ENCODE data around the gene PDS5B. TPM values are rescaled to one million over a fixed set of nuclear protein-coding genes. Genes with fewer than 3 reads are reported as not detected.

Gene PDS5B
- total RNA-seq, 1 donor from 2014 or later, result 55.9 TPM

DNA sequence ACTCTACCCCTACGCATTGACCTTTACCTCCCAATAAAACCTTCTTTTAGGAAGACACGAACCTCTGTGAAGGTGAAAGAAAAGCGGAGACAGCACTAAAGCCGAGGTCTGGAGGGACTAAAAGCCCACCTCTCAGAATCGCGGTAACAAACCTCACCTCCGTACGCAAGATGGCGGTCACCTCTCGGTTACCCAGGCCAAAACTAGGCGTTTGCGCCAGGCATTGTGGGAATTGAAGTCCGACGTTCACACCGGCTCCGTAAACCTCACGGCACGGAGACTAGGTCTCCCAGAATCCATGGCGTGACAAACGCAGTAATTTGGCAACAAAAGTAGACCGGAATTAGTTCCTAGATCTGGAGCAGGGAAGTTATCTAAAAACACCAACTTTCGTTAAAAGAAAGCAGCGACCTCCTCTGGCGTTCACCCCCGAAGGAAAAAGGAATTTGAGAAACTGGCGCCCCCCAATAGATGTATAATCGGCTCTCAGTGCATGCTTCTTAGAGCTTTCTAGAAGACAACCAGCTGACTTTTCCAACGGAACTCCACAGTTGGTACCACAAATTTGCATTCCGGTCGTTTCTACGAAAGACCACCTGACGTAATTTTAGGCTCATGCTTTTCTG, 47.5 kb upstream of the PDS5B start, which contains the start of gene N4BP2L2:
Gene N4BP2L2 (minus strand): TSS at position 175 of the 626 bp plus-strand sequence. CDS start 1,768 bp downstream, outside the sequence.
- peak; percentile 96 for DNase-seq (ENCODE audit: low spot score)
- H3K4me2 ChIP-seq, result peak within 1 kb of the TSS; percentile 84
- H3K4me3 ChIP-seq, result peak within 1 kb of the TSS; percentile 85
- H3K27me3 ChIP-seq, result no peaks in the 10 kb centered on the region
- peaks cover 16% of the 10 kb centered on the region for H3F3A ChIP-seq (ENCODE audit: low read depth)
- peaks cover 13% of the 10 kb centered on the region for H3K9me3 Mint-ChIP-seq
- peaks cover 14% of the 10 kb centered on the region for H3K36me3 ChIP-seq
- H4K20me1 ChIP-seq (ENCODE audit: low read depth), result peaks cover 6% of the 10 kb centered on the region
- peak within 1 kb of the TSS; percentile 84 for H3K27ac ChIP-seq
- peak within 1 kb of the TSS; percentile 99 for H3K4me3 Mint-ChIP-seq
- H3K27ac Mint-ChIP-seq, result peak within 1 kb of the TSS; percentile 98
- H3K9me3 ChIP-seq (ENCODE audit: low read depth), result no peaks in the 10 kb centered on the region
- peaks cover 34% of the 10 kb centered on the region for H3K36me3 Mint-ChIP-seq
- peak within 1 kb of the TSS; percentile 95 for H2AFZ ChIP-seq (replicated peaks)
- peaks cover 47% of the 10 kb centered on the region for H3K79me2 ChIP-seq (ENCODE audit: low read depth)
- H3K9ac ChIP-seq, result peak within 1 kb of the TSS; percentile 76
- no peak for TF ChIP-seq EZH2 (IDR thresholded peaks at IDR 0.05)
- TF ChIP-seq EZH2phosphoT487 (IDR thresholded peaks at IDR 0.05), result no peak
- TF ChIP-seq, protein P1, sequence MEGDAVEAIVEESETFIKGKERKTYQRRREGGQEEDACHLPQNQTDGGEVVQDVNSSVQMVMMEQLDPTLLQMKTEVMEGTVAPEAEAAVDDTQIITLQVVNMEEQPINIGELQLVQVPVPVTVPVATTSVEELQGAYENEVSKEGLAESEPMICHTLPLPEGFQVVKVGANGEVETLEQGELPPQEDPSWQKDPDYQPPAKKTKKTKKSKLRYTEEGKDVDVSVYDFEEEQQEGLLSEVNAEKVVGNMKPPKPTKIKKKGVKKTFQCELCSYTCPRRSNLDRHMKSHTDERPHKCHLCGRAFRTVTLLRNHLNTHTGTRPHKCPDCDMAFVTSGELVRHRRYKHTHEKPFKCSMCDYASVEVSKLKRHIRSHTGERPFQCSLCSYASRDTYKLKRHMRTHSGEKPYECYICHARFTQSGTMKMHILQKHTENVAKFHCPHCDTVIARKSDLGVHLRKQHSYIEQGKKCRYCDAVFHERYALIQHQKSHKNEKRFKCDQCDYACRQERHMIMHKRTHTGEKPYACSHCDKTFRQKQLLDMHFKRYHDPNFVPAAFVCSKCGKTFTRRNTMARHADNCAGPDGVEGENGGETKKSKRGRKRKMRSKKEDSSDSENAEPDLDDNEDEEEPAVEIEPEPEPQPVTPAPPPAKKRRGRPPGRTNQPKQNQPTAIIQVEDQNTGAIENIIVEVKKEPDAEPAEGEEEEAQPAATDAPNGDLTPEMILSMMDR (IDR thresholded peaks at IDR 0.05), result no peak
- peaks cover 14% of the 10 kb centered on the region for H3K4me1 Mint-ChIP-seq
- H3K4me1 ChIP-seq, result peaks cover 10% of the 10 kb centered on the region
- no peaks in the 10 kb centered on the region for H3K27me3 Mint-ChIP-seq (ENCODE audit: insufficient read depth, low read depth)

DNA sequence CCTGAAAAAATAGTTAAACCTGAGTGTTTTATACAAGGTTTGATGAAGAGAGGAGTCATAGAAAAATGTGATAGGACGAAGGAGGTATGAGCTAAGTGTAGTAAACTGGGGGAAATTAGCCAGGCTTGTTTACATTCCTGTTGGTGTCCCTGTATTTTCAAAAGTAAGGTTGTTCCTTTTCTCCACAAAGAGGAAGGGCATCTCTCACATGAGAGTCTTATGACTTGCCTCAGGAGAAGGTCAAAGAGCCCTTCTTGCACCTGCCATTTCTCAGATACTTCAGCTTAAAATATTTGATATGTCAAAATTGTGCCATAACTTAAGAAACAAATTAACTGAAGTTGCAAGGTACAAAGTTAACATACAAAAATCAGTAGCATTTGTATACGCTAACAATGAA, 44.0 kb upstream of the PDS5B start:
- H3K36me3 ChIP-seq, result no peaks in the 10 kb centered on the region
- H3K4me2 ChIP-seq, result no peak overlapping the region
- Mint-ChIP-seq H3K27me3 (ENCODE audit: insufficient read depth, low read depth) (no peaks in the 10 kb centered on the region), H3K4me1 (peaks cover 10% of the 10 kb centered on the region), H3K36me3 (peaks cover 5% of the 10 kb centered on the region), H3K4me3 (no peak overlapping the region), H3K9me3 (peaks cover 10% of the 10 kb centered on the region), H3K27ac (no peak overlapping the region)
- H3K27ac ChIP-seq, result no peak overlapping the region
- H3K9ac ChIP-seq, result no peak overlapping the region
- DNase-seq (ENCODE audit: low spot score), result no peak
- H2AFZ ChIP-seq (replicated peaks), result no peak overlapping the region
- peaks cover 12% of the 10 kb centered on the region for H3K79me2 ChIP-seq (ENCODE audit: low read depth)
- H3F3A ChIP-seq (ENCODE audit: low read depth), result peaks cover 16% of the 10 kb centered on the region
- peaks cover 5% of the 10 kb centered on the region for H3K4me1 ChIP-seq
- no peaks in the 10 kb centered on the region for H3K9me3 ChIP-seq (ENCODE audit: low read depth)
- no peak for TF ChIP-seq EZH2phosphoT487 (IDR thresholded peaks at IDR 0.05)
- TF ChIP-seq EZH2 (IDR thresholded peaks at IDR 0.05), result no peak
- TF ChIP-seq, protein P1 (IDR thresholded peaks at IDR 0.05), result no peak
- H3K4me3 ChIP-seq, result no peak overlapping the region
- H3K27me3 ChIP-seq, result no peaks in the 10 kb centered on the region
- H4K20me1 ChIP-seq (ENCODE audit: low read depth), result no peaks in the 10 kb centered on the region

DNA sequence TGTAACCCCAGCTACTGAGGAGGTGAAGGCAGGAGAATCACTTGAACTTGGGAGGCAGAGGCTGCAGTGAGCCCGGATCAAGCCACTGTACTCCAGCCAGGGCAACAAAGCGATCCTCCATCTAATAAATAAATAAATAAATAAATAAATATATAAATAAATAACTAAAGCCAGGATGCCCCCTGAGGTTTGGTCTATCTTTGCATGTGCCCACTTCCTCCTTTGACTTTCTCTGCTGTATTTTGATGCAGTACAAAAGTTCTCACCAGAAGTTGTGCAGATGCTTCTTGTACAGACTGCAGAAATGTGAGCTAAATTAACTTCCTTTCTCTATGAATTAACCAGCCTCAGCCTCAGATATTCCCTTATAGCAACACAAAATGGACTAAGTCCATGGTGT, 41.2 kb upstream of the PDS5B start:
- Histone ChIP-seq H3K36me3 (no peaks in the 10 kb centered on the region), H4K20me1 (ENCODE audit: low read depth) (no peaks in the 10 kb centered on the region), H3F3A (ENCODE audit: low read depth) (no peaks in the 10 kb centered on the region), H3K9me3 (ENCODE audit: low read depth) (no peaks in the 10 kb centered on the region), H3K27ac (no peak overlapping the region), H3K27me3 (no peaks in the 10 kb centered on the region), H3K4me2 (no peak overlapping the region), H2AFZ (replicated peaks) (no peak overlapping the region), H3K9ac (no peak overlapping the region), H3K4me1 (no peaks in the 10 kb centered on the region), H3K79me2 (ENCODE audit: low read depth) (no peaks in the 10 kb centered on the region), H3K4me3 (no peak overlapping the region)
- no peaks in the 10 kb centered on the region for H3K4me1 Mint-ChIP-seq
- no peak overlapping the region for H3K4me3 Mint-ChIP-seq
- TF ChIP-seq EZH2phosphoT487 (IDR thresholded peaks at IDR 0.05) (no peak), EZH2 (IDR thresholded peaks at IDR 0.05) (no peak)
- TF ChIP-seq, protein P1 (IDR thresholded peaks at IDR 0.05), result no peak
- H3K36me3 Mint-ChIP-seq, result no peaks in the 10 kb centered on the region
- H3K27me3 Mint-ChIP-seq (ENCODE audit: insufficient read depth, low read depth), result no peaks in the 10 kb centered on the region
- H3K9me3 Mint-ChIP-seq, result no peaks in the 10 kb centered on the region
- no peak for DNase-seq (ENCODE audit: low spot score)
- H3K27ac Mint-ChIP-seq, result no peak overlapping the region
